Measurements from ENCODE around the gene ZNF14. TPM values are rescaled to one million over a fixed set of nuclear protein-coding genes. Genes with fewer than 3 reads are reported as not detected.
A peak's percentile ranks its signal among the peaks of the same experiment; 100 is the strongest.
"Not testable (repeated sequence)": the region's sequence is repeated elsewhere in the genome, so short reads cannot be mapped to it uniquely, and the experiment has no call there.

ZNF14 gene
- 10 to 100 TPM in 2 of 4 donors, 1 to 10 TPM in 2; 7.4 to 11.4 (median 9.6) TPM for total RNA-seq

DNA sequence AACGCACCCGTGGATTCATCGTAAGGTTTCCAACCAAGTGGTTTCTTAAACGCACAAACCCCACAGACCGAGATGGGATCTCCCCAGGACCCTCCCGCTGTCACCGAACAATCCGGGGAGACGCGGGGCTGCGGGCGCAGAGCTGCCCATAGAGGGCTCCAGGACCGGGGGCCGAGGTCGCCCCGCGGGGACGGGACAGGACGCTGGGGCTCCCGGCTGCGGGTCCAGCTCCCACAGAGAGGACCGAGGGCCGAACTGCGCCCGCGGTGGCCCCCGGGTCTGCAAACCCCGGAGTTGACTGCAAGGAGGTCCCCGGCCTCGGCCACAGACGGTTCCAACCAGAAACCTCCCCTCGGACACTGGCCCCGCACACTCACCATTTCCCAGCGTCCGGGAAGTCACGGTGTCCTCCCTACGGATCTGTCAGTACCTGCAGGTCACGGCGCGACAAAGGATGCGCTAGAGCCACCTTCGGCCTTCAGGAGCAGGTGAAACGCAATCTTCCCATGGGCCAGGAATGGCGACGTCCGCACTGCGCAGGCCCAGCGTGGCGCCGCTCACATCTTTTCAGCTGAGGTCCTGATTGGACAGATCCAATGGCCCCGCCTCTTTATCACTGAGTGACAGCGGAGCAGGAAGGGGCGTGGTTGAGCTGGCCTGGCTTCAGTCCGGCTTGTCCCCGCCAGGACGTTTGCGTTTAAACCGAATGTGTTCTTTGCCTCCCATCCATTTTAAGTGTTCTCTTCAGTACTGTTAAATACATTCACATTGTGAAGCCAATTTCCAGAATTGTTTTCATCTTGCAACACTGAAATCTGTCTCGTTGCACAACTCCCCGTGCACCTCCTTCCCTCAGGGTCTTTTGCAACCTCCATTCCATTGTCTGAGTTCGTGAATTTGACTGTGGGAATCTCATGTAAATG, at the start of gene ZNF14:
TSS of gene ZNF14 (minus strand) at position 534 of the 923 bp plus-strand sequence. CDS start at position 380, 154 bp downstream.
- 2 to 7% methylated on average over 3 to 9 of the region's 61 CpGs for WGBS, 2 donors (ENCODE audit: low coverage in 1 of 2)

DNA sequence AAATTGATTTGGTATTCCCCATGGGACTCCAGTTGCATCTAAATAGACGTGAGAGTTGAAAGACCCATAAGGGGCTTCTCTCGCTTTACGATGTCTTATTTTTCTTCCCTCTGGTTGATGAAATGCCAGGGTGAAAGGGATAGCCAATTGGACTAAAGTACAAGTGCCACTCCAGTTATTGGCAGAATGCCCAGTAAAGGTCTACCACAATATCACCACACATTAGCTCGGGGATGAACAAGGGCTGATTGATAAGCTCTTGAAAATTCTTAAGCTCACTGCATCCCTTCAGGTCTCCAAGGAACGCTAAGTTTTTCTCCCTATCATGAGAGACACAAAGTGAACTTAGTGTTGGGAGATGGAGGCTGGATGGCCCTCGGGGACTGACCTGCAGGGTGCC, 48.9 kb upstream of the ZNF14 start:
- H3K9me3 ChIP-seq, H3K27me3 ChIP-seq, H3K4me3 ChIP-seq, H3K27ac ChIP-seq, ATAC-seq: not testable (repeated sequence)
- Histone ChIP-seq H3K4me1 (peaks cover 0 to 23% (median 10%) of the 10 kb centered on the region in 3 donors), H3K36me3 (peaks cover 0 to 12% of the 10 kb centered on the region in 2 donors)
- 80 to 82% methylated on average over 1 to 3 of the region's 6 CpGs for WGBS, 2 donors (ENCODE audit: low coverage in 1 of 2)

More for the DNA sequence above, at the start of gene ZNF14:
- peak within 1 kb of the TSS; percentile 27 to 87 (median 78) for H3K27ac ChIP-seq
- peak within 1 kb of the TSS; percentile 95 to 97 for H3K4me3 ChIP-seq
- peaks cover 0 to 30% of the 10 kb centered on the region in 2 donors for H3K36me3 ChIP-seq
- H3K9me3 ChIP-seq: peaks cover 0 to 25% (median 0%) of the 10 kb centered on the region in 3 donors
- peak; percentile 100 for ATAC-seq
- H3K27me3 ChIP-seq: no peaks in the 10 kb centered on the region
- H3K4me1 ChIP-seq: peaks cover 0 to 23% (median 0%) of the 10 kb centered on the region in 3 donors
- TF ChIP-seq POLR2A (IDR thresholded peaks at IDR 0.05): peak; percentile 39 to 73
- TF ChIP-seq, protein P1, sequence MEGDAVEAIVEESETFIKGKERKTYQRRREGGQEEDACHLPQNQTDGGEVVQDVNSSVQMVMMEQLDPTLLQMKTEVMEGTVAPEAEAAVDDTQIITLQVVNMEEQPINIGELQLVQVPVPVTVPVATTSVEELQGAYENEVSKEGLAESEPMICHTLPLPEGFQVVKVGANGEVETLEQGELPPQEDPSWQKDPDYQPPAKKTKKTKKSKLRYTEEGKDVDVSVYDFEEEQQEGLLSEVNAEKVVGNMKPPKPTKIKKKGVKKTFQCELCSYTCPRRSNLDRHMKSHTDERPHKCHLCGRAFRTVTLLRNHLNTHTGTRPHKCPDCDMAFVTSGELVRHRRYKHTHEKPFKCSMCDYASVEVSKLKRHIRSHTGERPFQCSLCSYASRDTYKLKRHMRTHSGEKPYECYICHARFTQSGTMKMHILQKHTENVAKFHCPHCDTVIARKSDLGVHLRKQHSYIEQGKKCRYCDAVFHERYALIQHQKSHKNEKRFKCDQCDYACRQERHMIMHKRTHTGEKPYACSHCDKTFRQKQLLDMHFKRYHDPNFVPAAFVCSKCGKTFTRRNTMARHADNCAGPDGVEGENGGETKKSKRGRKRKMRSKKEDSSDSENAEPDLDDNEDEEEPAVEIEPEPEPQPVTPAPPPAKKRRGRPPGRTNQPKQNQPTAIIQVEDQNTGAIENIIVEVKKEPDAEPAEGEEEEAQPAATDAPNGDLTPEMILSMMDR (IDR thresholded peaks at IDR 0.05): peak in 2 of 4 experiments; percentile 18 to 32
- no peak for TF ChIP-seq EP300 (IDR thresholded peaks at IDR 0.05)
- peak; percentile 78 for TF ChIP-seq POLR2AphosphoS5 (IDR thresholded peaks at IDR 0.05)

DNA sequence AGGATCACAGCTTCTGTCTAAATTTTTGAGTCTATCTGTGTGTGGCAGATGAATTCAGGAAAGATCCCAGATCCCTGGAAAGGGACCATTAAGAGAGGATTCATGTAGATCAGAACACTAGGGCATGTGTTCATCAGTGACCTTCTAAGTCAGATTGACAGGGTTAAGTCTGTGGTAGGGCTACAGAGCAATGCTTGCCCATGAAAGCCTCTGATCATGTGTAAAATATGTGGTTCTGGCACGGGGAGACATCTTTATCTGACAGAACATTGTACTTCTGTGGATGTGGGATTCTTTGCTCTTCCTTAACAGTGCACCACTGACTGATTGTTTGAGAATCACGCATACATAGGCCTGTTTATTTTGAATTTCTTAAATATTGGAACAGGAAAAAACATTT, 45.8 kb upstream of the ZNF14 start:
- no peaks in the 10 kb centered on the region for H3K36me3 ChIP-seq
- TF ChIP-seq, protein P1 (IDR thresholded peaks at IDR 0.05): no peak
- TF ChIP-seq POLR2A (IDR thresholded peaks at IDR 0.05): no peak
- TF ChIP-seq POLR2AphosphoS5 (IDR thresholded peaks at IDR 0.05): no peak
- no peak for TF ChIP-seq EP300 (IDR thresholded peaks at IDR 0.05)
- ATAC-seq: no peak
- H3K4me3 ChIP-seq: no peak overlapping the region
- peaks cover 0 to 37% (median 16%) of the 10 kb centered on the region in 3 donors for H3K4me1 ChIP-seq
- 74 to 82% methylated on average over 2 of the region's 2 CpGs for WGBS, 2 donors (ENCODE audit: low coverage in 1 of 2)
- H3K27me3 ChIP-seq: no peaks in the 10 kb centered on the region
- no peaks in the 10 kb centered on the region for H3K9me3 ChIP-seq
- no peak overlapping the region for H3K27ac ChIP-seq

DNA sequence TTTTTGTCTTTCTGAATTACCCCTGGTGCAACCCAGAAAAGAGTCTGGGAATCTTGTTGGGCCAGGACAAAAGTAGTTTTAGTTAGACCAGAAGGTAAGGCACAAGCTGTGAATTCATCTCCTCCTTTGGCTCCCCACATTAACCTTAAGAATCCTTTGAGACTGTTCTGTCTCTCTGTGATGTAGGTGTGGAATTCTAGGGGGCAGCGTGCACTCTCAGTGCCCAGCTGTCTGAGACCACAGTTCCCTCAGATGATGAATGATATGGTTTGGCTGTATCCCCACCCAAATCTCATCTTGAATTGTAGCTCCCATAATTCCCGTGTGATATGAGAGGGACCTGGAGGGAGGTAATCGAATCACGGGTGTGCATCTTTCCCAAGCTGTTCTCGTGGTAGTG, 44.8 kb upstream of the ZNF14 start:
- Histone ChIP-seq H3K4me1 (peaks cover 0 to 37% (median 16%) of the 10 kb centered on the region in 3 donors), H3K27ac (no peak overlapping the region), H3K36me3 (no peaks in the 10 kb centered on the region), H3K9me3 (no peaks in the 10 kb centered on the region), H3K4me3 (no peak overlapping the region), H3K27me3 (no peaks in the 10 kb centered on the region)
- ATAC-seq: no peak
- WGBS, 2 donors (ENCODE audit: low coverage in 1 of 2): 65 to 76% methylated on average over 3 to 5 of the region's 5 CpGs
- TF ChIP-seq, protein P1 (IDR thresholded peaks at IDR 0.05): no peak
- TF ChIP-seq EP300 (IDR thresholded peaks at IDR 0.05): no peak
- no peak for TF ChIP-seq POLR2AphosphoS5 (IDR thresholded peaks at IDR 0.05)
- TF ChIP-seq POLR2A (IDR thresholded peaks at IDR 0.05): no peak

DNA sequence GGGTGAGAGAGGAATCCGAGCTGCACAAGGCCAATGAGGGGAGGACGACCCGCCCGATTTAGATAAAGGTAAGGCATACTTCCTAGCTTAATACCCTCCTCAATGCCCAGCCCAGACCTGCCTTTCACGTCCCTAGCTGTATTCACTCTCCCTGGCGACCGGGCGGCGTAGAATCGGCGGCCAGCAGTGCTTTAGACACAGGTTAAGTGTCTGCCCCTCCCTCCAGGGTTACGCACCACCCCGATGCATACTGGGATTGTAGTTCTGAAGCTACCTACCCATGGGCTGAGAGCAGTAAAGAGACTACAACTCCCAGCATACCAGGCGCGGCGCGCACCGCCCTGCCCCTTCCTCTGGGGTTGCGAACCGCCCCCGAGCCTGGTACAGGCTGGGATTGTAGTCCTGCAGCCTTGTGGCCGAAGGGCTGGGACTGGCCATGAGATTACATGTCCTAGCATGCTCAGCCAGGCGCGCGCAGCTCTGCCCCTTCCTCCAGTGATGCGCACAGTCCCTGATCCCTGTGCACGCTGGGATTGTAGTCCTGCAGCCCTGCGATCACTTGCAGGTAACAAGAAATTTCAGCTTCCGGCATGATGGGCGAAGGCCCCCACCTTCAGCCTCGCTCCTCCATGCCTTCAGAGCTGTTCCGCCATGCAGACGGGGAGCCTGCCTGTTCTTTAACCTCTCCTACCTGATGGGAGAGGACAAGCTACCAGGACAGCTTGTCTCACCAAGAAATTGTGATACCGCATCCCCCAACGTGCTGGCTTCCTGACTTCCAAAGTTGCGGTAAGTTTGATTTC, 43.5 kb upstream of the ZNF14 start:
- H3K4me1 ChIP-seq: peaks cover 0 to 37% (median 16%) of the 10 kb centered on the region in 3 donors
- WGBS, 2 donors (ENCODE audit: low coverage in 1 of 2): 0% methylated on average over 2 to 3 of the region's 36 CpGs
- peak overlapping the region; percentile 76 to 78 for H3K4me3 ChIP-seq

More for the DNA sequence above, 43.5 kb upstream of the ZNF14 start:
- Histone ChIP-seq H3K9me3 (no peaks in the 10 kb centered on the region), H3K36me3 (no peaks in the 10 kb centered on the region), H3K27ac (peak overlapping the region in 3 of 4 donors; percentile 79 to 81 (median 81)), H3K27me3 (no peaks in the 10 kb centered on the region)
- ATAC-seq: peak; percentile 100
- TF ChIP-seq POLR2AphosphoS5 (IDR thresholded peaks at IDR 0.05): peak; percentile 50
- no peak for TF ChIP-seq EP300 (IDR thresholded peaks at IDR 0.05)
- peak in 1 of 2 donors; percentile 12 for TF ChIP-seq POLR2A (IDR thresholded peaks at IDR 0.05)
- TF ChIP-seq, protein P1 (IDR thresholded peaks at IDR 0.05): peak in 2 of 4 experiments; percentile 18 to 27

Data from gastroesophageal sphincter (tissue), 4 donors.